ENCODE results near the gene CNTN4. TPM values are rescaled to one million over a fixed set of nuclear protein-coding genes. Genes with fewer than 3 reads are reported as not detected.
A peak's percentile ranks its signal among the peaks of the same experiment; 100 is the strongest.

Gene CNTN4
- total RNA-seq, 4 donors from 2014 or later = 5.8 to 15.5 (median 9.0) TPM

GRCh38 chr3:2856138-2857133 lies 757.8 kb downstream of the CNTN4 start:
- TF ChIP-seq POLR2A (IDR thresholded peaks at IDR 0.05) (no peak), EP300 (IDR thresholded peaks at IDR 0.05) (no peak), POLR2AphosphoS5 (IDR thresholded peaks at IDR 0.05) (no peak)
- TF ChIP-seq, protein P1, sequence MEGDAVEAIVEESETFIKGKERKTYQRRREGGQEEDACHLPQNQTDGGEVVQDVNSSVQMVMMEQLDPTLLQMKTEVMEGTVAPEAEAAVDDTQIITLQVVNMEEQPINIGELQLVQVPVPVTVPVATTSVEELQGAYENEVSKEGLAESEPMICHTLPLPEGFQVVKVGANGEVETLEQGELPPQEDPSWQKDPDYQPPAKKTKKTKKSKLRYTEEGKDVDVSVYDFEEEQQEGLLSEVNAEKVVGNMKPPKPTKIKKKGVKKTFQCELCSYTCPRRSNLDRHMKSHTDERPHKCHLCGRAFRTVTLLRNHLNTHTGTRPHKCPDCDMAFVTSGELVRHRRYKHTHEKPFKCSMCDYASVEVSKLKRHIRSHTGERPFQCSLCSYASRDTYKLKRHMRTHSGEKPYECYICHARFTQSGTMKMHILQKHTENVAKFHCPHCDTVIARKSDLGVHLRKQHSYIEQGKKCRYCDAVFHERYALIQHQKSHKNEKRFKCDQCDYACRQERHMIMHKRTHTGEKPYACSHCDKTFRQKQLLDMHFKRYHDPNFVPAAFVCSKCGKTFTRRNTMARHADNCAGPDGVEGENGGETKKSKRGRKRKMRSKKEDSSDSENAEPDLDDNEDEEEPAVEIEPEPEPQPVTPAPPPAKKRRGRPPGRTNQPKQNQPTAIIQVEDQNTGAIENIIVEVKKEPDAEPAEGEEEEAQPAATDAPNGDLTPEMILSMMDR (IDR thresholded peaks at IDR 0.05) = no peak
- no peaks in the 10 kb centered on the region for H3K36me3 ChIP-seq
- no peak overlapping the region for H3K27ac ChIP-seq
- H3K4me3 ChIP-seq = no peak overlapping the region
- H3K9me3 ChIP-seq = no peaks in the 10 kb centered on the region
- H3K4me1 ChIP-seq = peaks cover 0 to 8% (median 0%) of the 10 kb centered on the region in 3 donors
- H3K27me3 ChIP-seq = no peaks in the 10 kb centered on the region
- 54 to 56% methylated on average over 10 to 12 of the region's 12 CpGs for WGBS, 2 donors (ENCODE audit: low coverage in 1 of 2)
- ATAC-seq = no peak

- TF ChIP-seq EP300 (IDR thresholded peaks at IDR 0.05) (no peak), POLR2AphosphoS5 (IDR thresholded peaks at IDR 0.05) (no peak), POLR2A (IDR thresholded peaks at IDR 0.05) (no peak)
- TF ChIP-seq, protein P1 (IDR thresholded peaks at IDR 0.05) = no peak
- H3K27ac ChIP-seq = no peak overlapping the region
- no peaks in the 10 kb centered on the region for H3K9me3 ChIP-seq
- no peak overlapping the region for H3K4me3 ChIP-seq
- no peaks in the 10 kb centered on the region for H3K4me1 ChIP-seq
- H3K27me3 ChIP-seq = no peaks in the 10 kb centered on the region
- WGBS, 2 donors (ENCODE audit: low coverage in 1 of 2) = 75 to 100% methylated on average over 2 of the region's 2 CpGs
- no peaks in the 10 kb centered on the region for H3K36me3 ChIP-seq
- ATAC-seq = no peak
These were observed 762.0 kb downstream of the CNTN4 start for GRCh38 chr3:2860626-2861025.

DNA sequence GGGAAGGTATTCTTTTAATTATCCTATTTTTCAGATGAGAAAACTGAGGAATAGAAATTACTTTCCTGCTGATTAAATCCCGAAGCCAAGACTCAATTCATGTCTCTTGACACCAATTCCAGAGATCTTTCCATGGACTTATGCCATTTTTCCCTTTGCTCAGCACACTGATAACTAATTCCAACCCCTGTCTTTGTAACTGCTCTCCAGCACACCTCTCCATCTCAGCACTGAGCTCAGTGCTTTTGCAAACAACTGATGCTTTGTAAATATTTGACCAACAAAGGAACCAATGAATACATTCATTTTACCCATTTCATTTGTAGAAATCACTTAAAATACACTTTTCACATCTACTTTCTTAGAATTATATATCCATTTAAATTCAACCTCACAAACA lies 762.5 kb downstream of the CNTN4 start:
- WGBS, 2 donors (ENCODE audit: low coverage in 1 of 2) = 80 to 84% methylated on average over 1 of the region's 1 CpG
- no peaks in the 10 kb centered on the region for H3K4me1 ChIP-seq
- H3K27me3 ChIP-seq = no peaks in the 10 kb centered on the region
- H3K27ac ChIP-seq = no peak overlapping the region
- ATAC-seq = no peak
- TF ChIP-seq POLR2A (IDR thresholded peaks at IDR 0.05) (no peak), EP300 (IDR thresholded peaks at IDR 0.05) (no peak)
- TF ChIP-seq, protein P1 (IDR thresholded peaks at IDR 0.05) = no peak
- H3K36me3 ChIP-seq = no peaks in the 10 kb centered on the region
- H3K4me3 ChIP-seq = no peak overlapping the region
- no peaks in the 10 kb centered on the region for H3K9me3 ChIP-seq

GRCh38 chr3:2861920-2862319 lies 763.3 kb downstream of the CNTN4 start:
- no peak overlapping the region for H3K4me3 ChIP-seq
- no peaks in the 10 kb centered on the region for H3K27me3 ChIP-seq
- TF ChIP-seq POLR2AphosphoS5 (IDR thresholded peaks at IDR 0.05) (no peak), POLR2A (IDR thresholded peaks at IDR 0.05) (no peak), EP300 (IDR thresholded peaks at IDR 0.05) (no peak)
- TF ChIP-seq, protein P1 (IDR thresholded peaks at IDR 0.05) = no peak
- no peaks in the 10 kb centered on the region for H3K4me1 ChIP-seq
- no peaks in the 10 kb centered on the region for H3K36me3 ChIP-seq
- H3K27ac ChIP-seq = no peak overlapping the region
- H3K9me3 ChIP-seq = no peaks in the 10 kb centered on the region
- ATAC-seq = no peak
- 82 to 100% methylated on average over 1 of the region's 1 CpG for WGBS, 2 donors (ENCODE audit: low coverage in 1 of 2)

GRCh38 chr3:2862366-2862765 lies 763.7 kb downstream of the CNTN4 start:
- ATAC-seq = peak; percentile 53
- H3K27me3 ChIP-seq = no peaks in the 10 kb centered on the region
- TF ChIP-seq EP300 (IDR thresholded peaks at IDR 0.05) (no peak), POLR2AphosphoS5 (IDR thresholded peaks at IDR 0.05) (no peak), POLR2A (IDR thresholded peaks at IDR 0.05) (no peak)
- TF ChIP-seq, protein P1 (IDR thresholded peaks at IDR 0.05) = no peak

More at GRCh38 chr3:2862366-2862765, 763.7 kb downstream of the CNTN4 start:
- Histone ChIP-seq H3K9me3 (no peaks in the 10 kb centered on the region), H3K27ac (no peak overlapping the region), H3K36me3 (no peaks in the 10 kb centered on the region), H3K4me1 (no peaks in the 10 kb centered on the region), H3K4me3 (no peak overlapping the region)
- 44 to 53% methylated on average over 1 of the region's 1 CpG for WGBS, 2 donors (ENCODE audit: low coverage in 1 of 2)

Measured in gastroesophageal sphincter (tissue), 4 donors.